Limb (tissue), 2 donors: ENCODE data around the gene IGSF3.

Experiments used
- DNase-seq, 2 donors: peaks; one replicate each; pipeline ENCODE4 v3.0.0-alpha.2; 2016; ENCODE audit errors: extremely low spot score in 2 of 2

The IGSF3 gene

GRCh38 chr1:116686723-116687352, 19.3 kb upstream of the IGSF3 start:
- DNase-seq, result no peak

DNA sequence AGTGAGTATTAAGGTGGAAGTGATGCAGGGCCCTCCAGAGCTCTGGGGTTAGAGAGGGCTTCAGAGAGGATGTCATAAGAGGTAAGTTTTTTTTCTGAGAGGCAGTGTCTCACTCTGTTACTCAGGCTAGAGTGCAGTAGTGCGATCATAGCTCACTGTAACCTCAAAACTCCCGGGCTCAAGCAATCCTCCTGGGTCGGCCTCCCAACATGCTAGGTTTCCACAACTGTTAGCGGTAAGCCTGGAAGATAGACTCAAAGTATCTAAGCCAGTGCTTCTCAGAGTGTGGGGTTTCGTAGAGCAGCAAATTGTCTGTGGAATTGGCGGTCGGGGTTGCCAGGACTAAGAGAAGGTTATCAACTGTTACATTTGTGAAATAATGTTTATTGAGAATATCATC, 18.6 kb upstream of the IGSF3 start:
- DNase-seq, result no peak

- DNase-seq, result no peak
Measured at GRCh38 chr1:116684575-116684974, 17.0 kb upstream of the IGSF3 start.

DNA sequence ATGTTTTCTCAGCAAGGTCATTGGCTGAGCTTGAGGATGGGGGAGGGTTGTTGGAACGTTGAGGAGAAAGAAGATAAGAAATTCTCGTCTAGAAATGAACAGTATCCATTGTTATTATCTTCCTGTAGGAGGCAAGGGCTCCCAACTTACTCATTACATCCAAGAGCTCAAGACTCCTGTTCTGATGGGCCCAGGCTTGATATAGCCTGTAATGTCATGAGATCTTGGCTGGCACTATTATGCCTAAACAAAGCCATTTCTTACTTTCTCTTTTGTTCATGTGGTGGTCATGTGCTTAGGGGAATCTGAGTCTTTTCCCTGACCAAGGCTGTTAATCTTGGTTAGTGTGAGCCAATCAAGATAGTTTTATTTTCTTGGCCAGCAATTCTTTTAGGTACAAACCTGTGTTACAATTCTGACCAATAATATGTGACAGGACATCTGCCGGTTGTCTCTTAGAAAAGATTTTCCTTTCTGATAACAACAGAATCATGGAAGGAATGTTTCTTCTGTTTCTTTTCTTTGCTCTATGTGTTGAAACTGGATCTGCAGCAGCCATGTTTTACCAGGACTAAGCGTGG, 15.2 kb upstream of the IGSF3 start:
- DNase-seq, result no peak

- DNase-seq, result no peak
Measured at GRCh38 chr1:116681343-116681899, 13.9 kb upstream of the IGSF3 start.

GRCh38 chr1:116680752-116681151, 13.2 kb upstream of the IGSF3 start:
- DNase-seq, result no peak

DNA sequence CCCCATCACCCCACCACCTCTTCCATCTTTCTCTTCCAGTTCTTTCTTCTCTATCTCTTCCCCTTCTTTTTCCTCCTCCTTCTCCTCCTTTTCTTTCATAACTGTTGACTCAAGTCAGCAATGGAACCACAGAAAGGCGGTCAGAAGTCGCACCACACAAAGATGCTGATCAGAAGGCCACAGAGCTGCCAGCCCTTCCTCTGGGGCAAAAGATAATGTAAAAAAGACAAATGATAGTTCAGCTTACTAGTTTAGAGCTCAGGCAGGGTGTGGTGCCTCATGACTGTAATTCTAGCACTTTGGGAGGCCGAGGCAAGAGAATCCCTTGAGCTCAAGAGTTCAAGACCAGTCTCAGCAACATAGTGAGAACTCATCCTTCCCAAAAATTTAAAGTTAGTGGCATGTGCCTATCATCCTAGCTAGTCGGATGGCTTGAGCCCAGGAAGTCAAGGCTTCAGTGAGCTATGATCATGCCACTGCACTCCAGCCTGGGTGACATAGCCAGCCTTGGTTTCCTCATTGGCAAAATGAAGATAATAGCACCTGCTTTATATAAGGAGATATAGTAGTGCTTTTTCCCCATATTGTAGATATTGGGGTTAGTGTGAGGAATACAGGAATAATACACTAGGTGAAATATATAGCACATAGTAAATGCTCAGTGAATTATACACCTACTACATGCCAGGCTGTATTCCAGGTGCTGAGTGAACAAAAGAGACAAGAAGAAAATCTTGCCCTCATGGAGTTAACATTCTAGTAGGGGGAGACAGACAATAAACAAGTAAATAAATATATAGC, 12.5 kb upstream of the IGSF3 start:
- DNase-seq, result no peak

- DNase-seq, result peak in 1 of 2 donors; percentile 52
Measured at GRCh38 chr1:116679091-116679827, 11.7 kb upstream of the IGSF3 start.

GRCh38 chr1:116678732-116679090, 11.2 kb upstream of the IGSF3 start:
- no peak for DNase-seq

GRCh38 chr1:116677474-116678062, 10.0 kb upstream of the IGSF3 start:
- no peak for DNase-seq

- no peak for DNase-seq
Measured at GRCh38 chr1:116676291-116676690, 8.8 kb upstream of the IGSF3 start.

- DNase-seq, result no peak
Measured at GRCh38 chr1:116674751-116675150, 7.2 kb upstream of the IGSF3 start.

GRCh38 chr1:116674011-116674531, 6.5 kb upstream of the IGSF3 start:
- DNase-seq, result peak; percentile 86 to 89

DNA sequence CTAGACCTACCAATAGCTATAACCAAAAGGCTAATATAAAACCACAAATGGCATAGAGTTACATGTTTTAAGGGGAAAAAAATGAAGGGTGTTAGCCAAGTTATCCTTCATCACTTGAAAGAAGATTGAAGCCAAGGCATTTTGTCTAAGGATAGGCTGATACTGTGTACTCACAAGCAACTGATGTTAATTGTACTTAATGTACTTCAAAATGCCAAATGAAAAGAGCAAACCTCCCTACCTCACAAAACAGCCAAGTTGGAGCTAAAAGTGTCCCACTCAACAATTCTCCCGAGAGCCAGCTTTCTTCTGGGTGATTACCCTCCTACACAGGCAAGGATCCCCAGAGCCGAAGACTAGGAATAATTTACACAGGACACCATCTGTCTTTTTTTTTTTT, 4.4 kb upstream of the IGSF3 start:
- DNase-seq, result no peak

DNA sequence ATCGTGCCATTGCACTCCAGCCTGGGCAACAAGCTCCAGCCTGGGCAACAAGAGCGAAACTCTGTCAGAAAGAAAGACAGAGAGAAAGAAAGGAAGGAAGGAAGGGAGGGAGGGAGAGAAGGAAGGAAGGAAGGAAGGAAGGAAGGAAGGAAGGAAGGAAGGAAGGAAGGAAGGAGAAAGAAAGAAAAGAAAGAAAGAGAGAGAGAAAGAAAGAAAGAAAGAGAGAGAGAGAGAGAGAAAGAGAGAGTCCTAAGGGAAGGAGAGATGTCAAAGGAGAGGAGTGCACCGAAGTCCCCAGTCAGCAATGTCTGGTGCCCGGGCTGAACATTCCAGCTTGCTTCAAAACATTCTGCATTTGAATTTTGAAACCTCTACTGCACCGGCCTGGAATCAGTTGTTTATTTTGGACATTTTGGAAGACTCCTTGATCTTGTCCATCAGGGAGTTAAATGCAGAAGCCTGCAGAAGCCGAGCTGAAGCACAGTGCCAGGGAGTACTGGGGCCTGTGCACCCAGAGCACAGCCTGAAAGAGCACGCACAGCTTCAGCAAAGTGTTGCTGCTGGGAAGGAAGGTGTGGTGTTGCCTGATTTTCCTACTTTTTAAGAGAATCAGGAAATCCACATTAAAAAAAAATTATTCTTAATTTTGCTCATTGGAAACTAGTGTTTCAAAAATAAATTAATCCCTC, 3.7 kb upstream of the IGSF3 start:
- DNase-seq, result no peak

DNA sequence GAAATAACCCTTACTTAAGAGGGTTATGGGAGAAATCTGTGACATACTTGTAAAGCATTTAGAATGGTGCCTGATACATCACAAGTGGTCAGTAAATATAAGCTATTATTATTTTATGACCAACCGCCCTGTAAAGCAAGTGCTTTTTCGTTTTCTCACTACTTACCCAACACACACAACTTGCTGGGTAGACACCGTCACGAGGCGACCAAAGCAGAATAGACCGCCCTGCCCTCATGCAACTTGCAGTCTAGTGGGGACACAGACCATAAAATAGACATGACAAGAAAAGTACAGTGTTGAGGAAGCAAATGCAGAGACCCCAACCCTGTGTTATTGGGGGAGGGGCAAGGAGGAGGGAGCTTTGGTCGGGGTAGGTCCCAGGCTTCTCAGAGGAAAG, 744 bp upstream of the IGSF3 start:
- no peak for DNase-seq

DNA sequence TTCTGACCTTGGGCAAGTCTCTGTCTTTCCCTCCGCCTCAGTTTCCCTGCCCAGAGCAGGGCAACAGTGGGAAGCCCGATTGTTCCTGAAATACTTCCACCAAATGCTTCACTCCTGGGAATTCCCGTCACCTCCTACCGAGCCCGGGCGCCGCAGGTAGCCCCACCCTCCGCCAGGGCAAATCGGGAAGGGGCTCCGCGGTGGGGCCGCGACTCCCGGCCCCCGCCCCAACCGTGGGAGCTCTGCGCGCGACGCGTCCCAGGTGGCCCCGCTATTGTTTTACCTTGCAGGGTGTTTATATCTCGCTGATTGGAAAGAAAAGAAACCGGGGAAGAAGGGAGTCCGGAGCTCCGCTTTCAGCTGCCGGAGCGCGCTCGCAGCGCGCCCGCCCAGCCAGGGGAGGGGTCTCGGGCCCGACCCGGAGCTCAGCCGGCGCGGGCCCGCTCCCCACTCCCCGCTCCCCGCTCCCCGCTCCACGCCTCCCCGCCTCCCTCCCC, 407 bp downstream of the IGSF3 start:
- no peak for DNase-seq

DNA sequence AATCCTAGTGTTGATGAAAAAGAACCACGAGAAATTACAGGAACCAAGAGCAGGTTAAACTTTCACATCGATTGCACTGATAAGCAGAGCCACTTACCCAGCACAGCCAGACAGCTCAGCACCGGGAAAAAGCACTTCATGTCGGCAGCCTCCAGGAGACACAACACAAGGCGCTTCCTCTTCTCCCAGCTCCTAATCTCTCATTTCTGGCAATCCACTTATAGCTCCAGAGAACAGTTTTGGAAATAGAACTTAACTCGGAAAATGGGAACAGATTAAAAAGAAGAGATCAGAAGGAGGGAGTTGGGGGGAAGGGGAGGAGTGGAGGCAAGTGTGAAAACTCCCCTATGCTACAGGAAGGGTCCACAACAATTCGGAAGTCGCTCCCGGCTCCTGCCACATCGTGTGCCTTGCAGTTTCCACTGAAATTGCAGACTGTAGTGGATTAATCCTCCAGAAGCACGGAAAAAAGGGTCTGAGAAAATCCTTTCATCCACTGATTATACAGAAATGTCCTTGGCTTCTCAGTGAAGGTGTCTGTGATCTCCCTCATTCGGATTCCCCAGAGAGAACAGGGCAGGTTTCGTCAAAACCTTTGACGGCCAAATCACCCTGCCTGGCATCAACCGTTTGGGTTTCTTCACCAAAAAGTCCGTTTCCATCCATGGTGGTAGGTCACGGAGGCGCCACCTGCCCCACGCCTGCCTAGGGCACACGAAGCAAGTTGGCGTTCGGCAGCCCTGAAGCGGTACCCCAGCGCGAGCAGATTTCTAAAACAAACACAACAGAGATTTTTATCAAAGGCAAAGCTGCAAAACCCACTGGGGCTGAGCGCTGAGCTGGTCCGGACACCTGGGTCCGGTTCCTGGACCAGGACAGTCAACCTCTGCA, 1.1 kb downstream of the IGSF3 start:
- no peak for DNase-seq

DNA sequence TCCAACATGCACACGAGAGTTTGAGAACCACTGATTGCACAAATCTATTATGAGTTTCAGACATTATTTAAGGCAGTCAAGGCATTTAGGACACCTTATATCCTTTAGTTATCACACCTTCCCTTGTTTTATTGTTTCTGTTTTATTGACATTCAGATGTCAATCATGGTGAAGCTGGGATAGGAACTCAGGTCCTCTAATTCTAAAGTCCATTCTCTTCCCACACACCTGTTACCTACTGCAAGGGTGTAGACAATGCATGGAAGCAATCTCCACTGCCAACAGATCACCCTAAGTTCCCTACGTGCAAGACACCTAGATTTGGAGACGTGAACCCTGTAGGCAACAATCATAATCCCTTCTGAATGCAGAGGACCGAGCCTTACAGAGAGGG, 2.6 kb downstream of the IGSF3 start:
- no peak for DNase-seq
